Sigmoid colon (tissue), 7 donors: ENCODE data around the gene CEP250. TPM values are rescaled to one million over a fixed set of nuclear protein-coding genes. Genes with fewer than 3 reads are reported as not detected.

ENCODE experiments used
- DNase-seq: peaks from one replicate; pipeline ENCODE4 v3.0.0-alpha.2; 2019
- H3K27ac ChIP-seq, 4 donors: fragments of 200-600 bp; sonication (generic); one replicate each; pipeline ENCODE4 v1.5.1; 2016 to 2019; ENCODE audit warnings: mild to moderate bottlenecking in 1 of 4
- H3K27me3 ChIP-seq, 3 donors: fragments of 200-600 bp; sonication (generic); one replicate each; pipeline ENCODE4 v1.5.1; 2019; ENCODE audit warnings: mild to moderate bottlenecking in 1 of 3
- H3K36me3 ChIP-seq, 4 donors: fragments of 200-600 bp; sonication (generic); one replicate each; pipeline ENCODE4 v1.5.1; 2016 to 2019
- H3K4me1 ChIP-seq, 4 donors: fragments of 200-600 bp; sonication (generic); one replicate each; pipeline ENCODE4 v1.5.1; 2017 to 2019
- H3K4me3 ChIP-seq, 4 donors: fragments of 200-600 bp; sonication (generic); one replicate each; pipeline ENCODE4 v1.5.1; 2017 to 2019; ENCODE audit warnings: mild to moderate bottlenecking in 2 of 4, moderate library complexity in 1 of 4
- H3K9me3 ChIP-seq, 4 donors: fragments of 200-600 bp in 3 of 4; sonication (generic) in 3 of 4; one replicate each; pipeline versions ENCODE4 v1.5.1 to v1.6.1; 2013 to 2019
- EP300 ChIP-seq, 4 donors: sonication (generic); formaldehyde crosslinking; IDR thresholded peaks; one replicate each; pipeline ENCODE4 v1.6.1; 2017; ENCODE audit warnings: antibody characterized with exemption in 4 of 4
- POLR2A ChIP-seq, 2 donors: fragments of 450-650 bp; IDR thresholded peaks; one replicate each; pipeline ENCODE4 v1.6.1; 2016; ENCODE audit warnings: antibody characterized with exemption in 2 of 2, mild to moderate bottlenecking in 2 of 2, moderate library complexity in 2 of 2
- POLR2AphosphoS5 ChIP-seq, 4 donors: sonication (generic); formaldehyde crosslinking; IDR thresholded peaks; one replicate each; pipeline ENCODE4 v1.6.1; 2017; ENCODE audit warnings: antibody characterized with exemption in 4 of 4
- WGBS, 2 donors: extraction: QIAGEN DNeasy Blood & Tissue Kit; methylation state at CpG; one replicate each; pipeline ENCODE4 v1.1.7; 2013; 5-methylcytosine and 5-hydroxymethylcytosine counted together
- intact Hi-C: fragments of 100-400 bp; cut with DNase I; formaldehyde crosslinking; loops from one replicate; pipeline ENCODE4 v1.15.1; 2023
- polyA plus RNA-seq, 3 donors: library from polyadenylated mRNA; stranded (reverse); fragments of 200-250 nt; gene quantifications; one replicate each; pipeline ENCODE4 v1.2.3, GENCODE V29; 2013
- total RNA-seq, 4 donors: library from RNA; depleted of rRNA; stranded (reverse); fragments of >200 nt; gene quantifications; one replicate each; pipeline ENCODE4 v1.1.0, GENCODE V29; 2016
- TF ChIP-seq, protein P1 (sequence below), 4 experiments: fragments of 450-650 bp in 3 of 4; fragments of 200-600 bp in 1 of 4; IDR thresholded peaks; one replicate each; pipeline ENCODE4 v1.5.1; 2016 to 2019; ENCODE audit warnings: antibody characterized with exemption in 4 of 4, mild to moderate bottlenecking in 3 of 4, moderate library complexity in 2 of 4
- donor health status: healthy with polysubstance abuse.
- donor health status: Bipolar disorder and iron deficiency.
- donor health status: healthy.

CEP250 gene, protein sequence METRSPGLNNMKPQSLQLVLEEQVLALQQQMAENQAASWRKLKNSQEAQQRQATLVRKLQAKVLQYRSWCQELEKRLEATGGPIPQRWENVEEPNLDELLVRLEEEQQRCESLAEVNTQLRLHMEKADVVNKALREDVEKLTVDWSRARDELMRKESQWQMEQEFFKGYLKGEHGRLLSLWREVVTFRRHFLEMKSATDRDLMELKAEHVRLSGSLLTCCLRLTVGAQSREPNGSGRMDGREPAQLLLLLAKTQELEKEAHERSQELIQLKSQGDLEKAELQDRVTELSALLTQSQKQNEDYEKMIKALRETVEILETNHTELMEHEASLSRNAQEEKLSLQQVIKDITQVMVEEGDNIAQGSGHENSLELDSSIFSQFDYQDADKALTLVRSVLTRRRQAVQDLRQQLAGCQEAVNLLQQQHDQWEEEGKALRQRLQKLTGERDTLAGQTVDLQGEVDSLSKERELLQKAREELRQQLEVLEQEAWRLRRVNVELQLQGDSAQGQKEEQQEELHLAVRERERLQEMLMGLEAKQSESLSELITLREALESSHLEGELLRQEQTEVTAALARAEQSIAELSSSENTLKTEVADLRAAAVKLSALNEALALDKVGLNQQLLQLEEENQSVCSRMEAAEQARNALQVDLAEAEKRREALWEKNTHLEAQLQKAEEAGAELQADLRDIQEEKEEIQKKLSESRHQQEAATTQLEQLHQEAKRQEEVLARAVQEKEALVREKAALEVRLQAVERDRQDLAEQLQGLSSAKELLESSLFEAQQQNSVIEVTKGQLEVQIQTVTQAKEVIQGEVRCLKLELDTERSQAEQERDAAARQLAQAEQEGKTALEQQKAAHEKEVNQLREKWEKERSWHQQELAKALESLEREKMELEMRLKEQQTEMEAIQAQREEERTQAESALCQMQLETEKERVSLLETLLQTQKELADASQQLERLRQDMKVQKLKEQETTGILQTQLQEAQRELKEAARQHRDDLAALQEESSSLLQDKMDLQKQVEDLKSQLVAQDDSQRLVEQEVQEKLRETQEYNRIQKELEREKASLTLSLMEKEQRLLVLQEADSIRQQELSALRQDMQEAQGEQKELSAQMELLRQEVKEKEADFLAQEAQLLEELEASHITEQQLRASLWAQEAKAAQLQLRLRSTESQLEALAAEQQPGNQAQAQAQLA (N-terminal part only)
- total RNA-seq: 10 to 100 TPM; 12.8 to 35.2 (median 16.5) TPM
- 10 to 100 TPM in 1 of 3 donors, 1 to 10 TPM in 2; 6.6 to 20.7 (median 9.7) TPM for polyA plus RNA-seq

DNA sequence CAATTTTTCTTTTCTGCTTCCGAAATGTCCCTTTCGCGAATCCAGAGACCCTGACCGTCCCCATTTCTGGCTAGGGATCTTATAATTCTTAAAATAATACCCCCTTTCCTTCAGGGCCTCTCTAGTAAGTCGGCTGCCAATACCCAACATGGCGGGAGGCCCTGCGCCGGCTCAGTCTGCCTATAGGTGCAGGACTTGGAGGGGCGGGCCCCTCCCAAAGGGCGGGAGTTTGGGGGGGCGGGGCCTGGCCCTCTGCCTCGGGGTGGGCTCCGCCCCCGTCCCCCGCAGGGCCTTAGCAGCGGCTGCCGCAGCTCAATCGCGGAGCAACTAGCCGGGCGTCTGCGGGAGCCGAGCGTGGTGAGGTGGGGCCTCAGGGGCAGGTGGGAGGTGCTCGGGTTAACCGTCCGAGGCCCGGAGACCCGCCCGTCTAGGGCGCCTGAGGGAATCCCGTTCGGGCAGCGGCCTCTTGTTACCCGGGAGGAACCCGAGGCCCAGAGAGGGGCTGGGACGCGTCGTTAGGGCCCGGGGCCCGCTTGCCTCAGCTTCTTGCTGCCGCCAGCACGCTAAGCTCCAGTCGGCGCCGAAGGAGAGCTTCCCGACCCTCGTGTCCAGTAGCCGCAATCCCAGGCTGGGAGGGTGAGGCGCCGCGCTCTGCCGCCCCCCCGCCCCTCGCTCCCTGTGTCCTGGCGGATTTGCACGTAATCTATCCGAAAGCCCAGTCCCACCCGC is at the start of gene CEP250:
Gene CEP250, plus strand, starts transcription at position 718 of the 729 bp plus-strand sequence. CDS start 6,770 bp downstream, outside the sequence.
- H3K4me3 ChIP-seq: peak within 1 kb of the TSS; percentile 64 to 79 (median 70)
- 0% methylated on average over 59 of the region's 59 CpGs for WGBS, 2 donors
- H3K9me3 ChIP-seq: no peaks in the 10 kb centered on the region
- H3K4me1 ChIP-seq: peaks cover 0 to 19% (median 16%) of the 10 kb centered on the region in 4 donors
- TF ChIP-seq EP300 (IDR thresholded peaks at IDR 0.05) (no peak), POLR2A (IDR thresholded peaks at IDR 0.05) (peak in 1 of 2 donors; percentile 34), POLR2AphosphoS5 (IDR thresholded peaks at IDR 0.05) (peak; percentile 63 to 74 (median 70))
- TF ChIP-seq, protein P1, sequence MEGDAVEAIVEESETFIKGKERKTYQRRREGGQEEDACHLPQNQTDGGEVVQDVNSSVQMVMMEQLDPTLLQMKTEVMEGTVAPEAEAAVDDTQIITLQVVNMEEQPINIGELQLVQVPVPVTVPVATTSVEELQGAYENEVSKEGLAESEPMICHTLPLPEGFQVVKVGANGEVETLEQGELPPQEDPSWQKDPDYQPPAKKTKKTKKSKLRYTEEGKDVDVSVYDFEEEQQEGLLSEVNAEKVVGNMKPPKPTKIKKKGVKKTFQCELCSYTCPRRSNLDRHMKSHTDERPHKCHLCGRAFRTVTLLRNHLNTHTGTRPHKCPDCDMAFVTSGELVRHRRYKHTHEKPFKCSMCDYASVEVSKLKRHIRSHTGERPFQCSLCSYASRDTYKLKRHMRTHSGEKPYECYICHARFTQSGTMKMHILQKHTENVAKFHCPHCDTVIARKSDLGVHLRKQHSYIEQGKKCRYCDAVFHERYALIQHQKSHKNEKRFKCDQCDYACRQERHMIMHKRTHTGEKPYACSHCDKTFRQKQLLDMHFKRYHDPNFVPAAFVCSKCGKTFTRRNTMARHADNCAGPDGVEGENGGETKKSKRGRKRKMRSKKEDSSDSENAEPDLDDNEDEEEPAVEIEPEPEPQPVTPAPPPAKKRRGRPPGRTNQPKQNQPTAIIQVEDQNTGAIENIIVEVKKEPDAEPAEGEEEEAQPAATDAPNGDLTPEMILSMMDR (IDR thresholded peaks at IDR 0.05): no peak
- DNase-seq: peak; percentile 96
- H3K36me3 ChIP-seq: peaks cover 0 to 5% (median 0%) of the 10 kb centered on the region in 4 donors
- H3K27ac ChIP-seq: peak within 1 kb of the TSS; percentile 88 to 93 (median 90)
- intact Hi-C loops: loop anchor here (10.0 kb wide), 1 partner anchor 360 kb away; the partner anchor contains the start of gene TRPC4AP
- H3K27me3 ChIP-seq: no peaks in the 10 kb centered on the region

DNA sequence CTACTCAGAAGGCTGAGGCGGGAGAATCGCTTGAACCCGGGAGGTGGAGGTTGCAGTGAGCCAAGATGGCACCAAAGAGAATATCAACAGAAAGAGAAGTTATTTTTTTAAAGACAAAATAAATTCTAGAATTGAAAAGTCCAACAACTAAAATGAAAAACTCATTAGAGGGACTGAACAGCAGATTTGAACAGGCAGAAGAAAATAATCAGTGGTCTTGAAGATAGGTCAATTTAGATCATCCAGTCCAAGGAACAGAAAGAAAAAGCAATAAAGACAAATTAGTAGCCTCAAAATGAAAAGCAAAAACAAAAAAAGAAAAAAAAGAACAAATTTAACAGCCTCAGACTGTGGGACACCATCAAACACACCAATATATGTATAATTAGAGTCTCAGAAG is 49.6 kb upstream of the CEP250 start:
- no peak overlapping the region for H3K27ac ChIP-seq
- H3K4me3 ChIP-seq: no peak overlapping the region
- WGBS, 2 donors: 97 to 98% methylated on average over 3 of the region's 3 CpGs
- intact Hi-C loops: no loop called here
- no peaks in the 10 kb centered on the region for H3K9me3 ChIP-seq
- H3K27me3 ChIP-seq: no peaks in the 10 kb centered on the region
- TF ChIP-seq, protein P1 (IDR thresholded peaks at IDR 0.05): no peak
- H3K4me1 ChIP-seq: peaks cover 0 to 2% (median 2%) of the 10 kb centered on the region in 4 donors
- no peak for DNase-seq
- H3K36me3 ChIP-seq: peaks cover 0 to 49% (median 21%) of the 10 kb centered on the region in 4 donors

DNA sequence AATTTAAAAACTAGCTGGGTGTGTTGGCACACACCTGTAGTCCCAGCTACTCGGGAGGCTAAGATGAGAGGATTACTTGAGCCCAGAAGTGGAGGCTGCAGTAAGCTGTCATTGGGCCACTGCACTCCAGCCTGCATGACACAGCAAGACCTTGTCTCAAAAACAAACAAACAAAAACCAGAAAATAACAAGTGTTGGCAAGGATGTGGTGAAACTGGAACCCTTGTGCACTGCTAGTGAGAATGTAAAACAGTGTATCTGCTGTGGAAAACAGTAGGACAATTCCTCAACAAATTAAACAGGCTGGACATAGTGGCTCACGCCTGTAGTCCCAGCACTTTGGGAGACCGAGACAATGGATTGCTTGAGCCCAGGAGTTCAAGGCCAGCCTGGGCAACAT is 47.1 kb upstream of the CEP250 start:
- Histone ChIP-seq H3K9me3 (no peaks in the 10 kb centered on the region), H3K4me1 (peaks cover 0 to 13% (median 10%) of the 10 kb centered on the region in 4 donors), H3K4me3 (no peak overlapping the region), H3K27me3 (no peaks in the 10 kb centered on the region), H3K27ac (no peak overlapping the region), H3K36me3 (peaks cover 0 to 49% (median 21%) of the 10 kb centered on the region in 4 donors)
- WGBS, 2 donors: 93 to 96% methylated on average over 3 of the region's 3 CpGs
- no peak for TF ChIP-seq POLR2A (IDR thresholded peaks at IDR 0.05)
- no peak for TF ChIP-seq POLR2AphosphoS5 (IDR thresholded peaks at IDR 0.05)
- TF ChIP-seq, protein P1 (IDR thresholded peaks at IDR 0.05): no peak
- TF ChIP-seq EP300 (IDR thresholded peaks at IDR 0.05): no peak
- DNase-seq: no peak
- intact Hi-C loops: no loop called here

DNA sequence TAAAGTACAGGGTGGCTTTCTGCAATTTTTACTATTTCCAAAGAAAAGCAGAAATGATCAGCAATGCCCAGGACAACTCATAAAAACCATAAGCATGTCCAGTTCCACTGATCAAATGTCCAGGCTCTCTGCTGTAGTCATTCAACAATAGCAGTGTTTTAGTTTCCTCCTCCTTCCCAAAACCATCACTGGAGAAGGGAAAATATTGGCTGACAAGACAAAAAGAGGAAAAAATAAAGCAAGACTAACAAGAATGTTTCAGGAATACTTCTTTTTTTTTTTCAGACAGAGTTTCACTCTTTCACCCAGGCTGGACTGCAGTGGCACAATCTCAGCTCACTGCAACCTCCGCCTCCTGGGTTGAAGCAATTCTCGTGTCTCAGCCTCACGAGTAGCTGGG is 45.9 kb upstream of the CEP250 start:
- Histone ChIP-seq H3K36me3 (peaks cover 0 to 49% (median 21%) of the 10 kb centered on the region in 4 donors), H3K4me3 (no peak overlapping the region), H3K4me1 (peaks cover 0 to 13% (median 10%) of the 10 kb centered on the region in 4 donors), H3K27ac (no peak overlapping the region), H3K27me3 (no peaks in the 10 kb centered on the region), H3K9me3 (no peaks in the 10 kb centered on the region)
- no peak for TF ChIP-seq EP300 (IDR thresholded peaks at IDR 0.05)
- no peak for TF ChIP-seq POLR2AphosphoS5 (IDR thresholded peaks at IDR 0.05)
- no peak for TF ChIP-seq POLR2A (IDR thresholded peaks at IDR 0.05)
- intact Hi-C loops: no loop called here
- WGBS, 2 donors: 63 to 82% methylated on average over 3 of the region's 3 CpGs
- DNase-seq: no peak
